OCI-LY7 (cell line): ENCODE results near the gene PLEK. TPM values are rescaled to one million over a fixed set of nuclear protein-coding genes. Genes with fewer than 3 reads are reported as not detected.

ENCODE experiments used
- BruUV-seq: library from RNA; stranded (reverse); fragments of 400-500 nt; replicated peaks from 2 replicates; lab custom pipeline; 2021; lab: Mats Ljungman, UMichigan
- CTCF ChIA-PET: fragments of 300-600 bp; sonication (Branson Sonifier 250); formaldehyde crosslinking; loops from one replicate; lab custom pipeline; 2022; ENCODE audit warnings: antibody characterized with exemption; ENCODE audit not compliant: unreplicated experiment; lab: Charles Lee
- POLR2A ChIA-PET: fragments of 300-600 bp; sonication (Branson Sonifier 250); formaldehyde crosslinking; loops from one replicate; lab custom pipeline; 2022; ENCODE audit warnings: antibody characterized with exemption; lab: Charles Lee
- DNase-seq: peaks from one replicate; pipeline ENCODE4 v3.0.0-alpha.2; 2015; ENCODE audit warnings: low spot score
- H2AFZ ChIP-seq: fragments of 200-600 bp; sonication (generic), shearing (Covaris generic); 2 replicates; pipeline ENCODE4 v1.6.1; 2014; ENCODE audit warnings: mild to moderate bottlenecking, antibody characterized with exemption, low read length, moderate library complexity
- H3K27ac ChIP-seq: fragments of 200-600 bp; sonication (generic); 2 replicates; pipeline ENCODE4 v1.5.1; 2014; ENCODE audit warnings: mixed run types, low read depth, mild to moderate bottlenecking, moderate library complexity, low read length, inconsistent platforms; ENCODE audit not compliant: poor library complexity, severe bottlenecking
- H3K36me3 ChIP-seq: fragments of 200-600 bp; sonication (generic); 2 replicates; pipeline ENCODE4 v1.6.1; 2014; ENCODE audit warnings: mild to moderate bottlenecking, antibody characterized with exemption, low read length, moderate library complexity, mixed read lengths; ENCODE audit not compliant: insufficient read depth
- H3K4me1 ChIP-seq: fragments of 200-600 bp; sonication (generic); 2 replicates; pipeline ENCODE4 v1.5.1; 2014; ENCODE audit warnings: mild to moderate bottlenecking, low read length; ENCODE audit not compliant: insufficient read depth, poor library complexity, severe bottlenecking
- H3K4me2 ChIP-seq: fragments of 200-600 bp; sonication (generic); 2 replicates; pipeline ENCODE4 v1.6.1; 2014; ENCODE audit warnings: mild to moderate bottlenecking, low read length
- H3K4me3 ChIP-seq: fragments of 200-600 bp; sonication (generic); 2 replicates; pipeline ENCODE4 v1.5.1; 2014; ENCODE audit warnings: mild to moderate bottlenecking, low read depth, low read length; ENCODE audit not compliant: poor library complexity, severe bottlenecking
- H3K79me2 ChIP-seq: fragments of 200-600 bp; sonication (generic); 2 replicates; pipeline ENCODE4 v1.6.1; 2016; ENCODE audit warnings: low read depth, mild to moderate bottlenecking, low read length, moderate library complexity, mixed read lengths; ENCODE audit not compliant: insufficient read depth
- H3K9me2 ChIP-seq: fragments of 200-600 bp; sonication (generic); 2 replicates; pipeline ENCODE4 v1.6.1; 2016; ENCODE audit warnings: mild to moderate bottlenecking, low read length, mixed read lengths; ENCODE audit not compliant: insufficient read depth
- H3K9me3 ChIP-seq: fragments of 200-600 bp; sonication (generic); 2 replicates; pipeline ENCODE4 v1.6.1; 2014; ENCODE audit warnings: mild to moderate bottlenecking, mixed run types, low read length, mixed read lengths
- H4K20me1 ChIP-seq: fragments of 200-600 bp; sonication (generic); 2 replicates; pipeline ENCODE4 v1.6.1; 2014; ENCODE audit warnings: mild to moderate bottlenecking, antibody characterized with exemption, low read length, moderate library complexity, mixed read lengths; ENCODE audit not compliant: insufficient read depth
- EZH2phosphoT487 ChIP-seq: fragments of 200-600 bp; sonication (generic); IDR thresholded peaks from 2 replicates; pipeline ENCODE4 v1.6.1; 2018; ENCODE audit warnings: low read depth, borderline replicate concordance, mild to moderate bottlenecking, mixed run types, antibody characterized with exemption, low read length, moderate library complexity, mixed read lengths
- intact Hi-C: fragments of 100-400 bp; cut with micrococcal nuclease; formaldehyde crosslinking; loops from one replicate; pipeline ENCODE4 v1.10.0; 2022; ENCODE audit not compliant: unreplicated experiment
- total RNA-seq, 2 experiments: library from RNA; depleted of rRNA in 1 of 2; stranded (reverse); fragments of >200 nt in 1 of 2; shearing (Covaris generic) in 1 of 2; gene quantifications; 2 replicates each; pipeline ENCODE4 v1.2.3, GENCODE V29; 2014 to 2022
- TF ChIP-seq, protein P1 (sequence below): fragments of 200-600 bp; sonication (generic); conservative IDR thresholded peaks from 2 replicates; pipeline ENCODE4 v1.5.1; 2014; ENCODE audit warnings: mild to moderate bottlenecking, antibody characterized with exemption, low read length, moderate library complexity, mixed read lengths

PLEK gene
- total RNA-seq, 2 experiments from 2014 or later, result 20.8 to 80.6 TPM

DNA sequence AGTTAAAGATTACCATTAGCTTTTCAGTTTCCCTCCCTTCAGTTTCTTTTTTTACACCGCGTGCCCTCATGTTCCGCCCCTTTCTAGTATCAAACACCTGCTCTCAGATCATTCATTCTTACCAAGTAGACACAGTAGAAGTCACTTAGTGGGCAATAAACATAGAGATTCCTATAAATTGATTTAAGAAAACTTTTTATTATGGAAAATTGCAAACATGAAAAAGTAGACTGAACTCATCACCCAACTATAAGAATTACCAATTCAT is 24.1 kb upstream of the PLEK start:
- H4K20me1 ChIP-seq, result no peaks in the 10 kb centered on the region
- H3K9me2 ChIP-seq, result no peaks in the 10 kb centered on the region
- ChIA-PET CTCF (no interaction called here), POLR2A (no interaction called here)
- H3K36me3 ChIP-seq, result no peaks in the 10 kb centered on the region
- H3K4me3 ChIP-seq, result no peak overlapping the region
- no peak overlapping the region for H3K27ac ChIP-seq
- H3K79me2 ChIP-seq, result no peaks in the 10 kb centered on the region
- BruUV-seq, result no TSS peak
- TF ChIP-seq EZH2phosphoT487, result no peak
- TF ChIP-seq, protein P1, sequence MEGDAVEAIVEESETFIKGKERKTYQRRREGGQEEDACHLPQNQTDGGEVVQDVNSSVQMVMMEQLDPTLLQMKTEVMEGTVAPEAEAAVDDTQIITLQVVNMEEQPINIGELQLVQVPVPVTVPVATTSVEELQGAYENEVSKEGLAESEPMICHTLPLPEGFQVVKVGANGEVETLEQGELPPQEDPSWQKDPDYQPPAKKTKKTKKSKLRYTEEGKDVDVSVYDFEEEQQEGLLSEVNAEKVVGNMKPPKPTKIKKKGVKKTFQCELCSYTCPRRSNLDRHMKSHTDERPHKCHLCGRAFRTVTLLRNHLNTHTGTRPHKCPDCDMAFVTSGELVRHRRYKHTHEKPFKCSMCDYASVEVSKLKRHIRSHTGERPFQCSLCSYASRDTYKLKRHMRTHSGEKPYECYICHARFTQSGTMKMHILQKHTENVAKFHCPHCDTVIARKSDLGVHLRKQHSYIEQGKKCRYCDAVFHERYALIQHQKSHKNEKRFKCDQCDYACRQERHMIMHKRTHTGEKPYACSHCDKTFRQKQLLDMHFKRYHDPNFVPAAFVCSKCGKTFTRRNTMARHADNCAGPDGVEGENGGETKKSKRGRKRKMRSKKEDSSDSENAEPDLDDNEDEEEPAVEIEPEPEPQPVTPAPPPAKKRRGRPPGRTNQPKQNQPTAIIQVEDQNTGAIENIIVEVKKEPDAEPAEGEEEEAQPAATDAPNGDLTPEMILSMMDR, result no peak
- H3K9me3 ChIP-seq, result no peaks in the 10 kb centered on the region
- intact Hi-C loops, result no loop called here
- H3K4me2 ChIP-seq, result no peak overlapping the region
- H2AFZ ChIP-seq, result no peak overlapping the region
- no peaks in the 10 kb centered on the region for H3K4me1 ChIP-seq
- no peak for DNase-seq

DNA sequence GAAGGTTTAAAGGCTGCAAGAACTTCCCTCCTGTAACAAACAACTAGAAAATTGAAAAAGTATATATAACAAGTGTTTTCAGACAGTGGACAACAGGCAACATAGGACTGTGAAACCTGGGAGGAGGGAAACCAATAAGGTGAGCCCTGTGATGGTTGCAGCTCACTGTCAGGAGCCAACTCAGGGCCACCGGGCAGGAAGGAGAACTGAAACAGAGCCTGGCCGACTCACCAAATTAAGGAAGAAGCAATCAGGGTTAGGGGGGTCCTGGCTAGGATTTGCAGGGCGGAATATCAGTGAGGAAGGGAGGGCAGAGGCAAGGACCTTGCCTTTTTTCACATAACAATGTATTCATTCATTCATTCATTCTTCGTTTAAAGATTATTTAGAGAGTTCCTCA is 23.5 kb upstream of the PLEK start:
- BruUV-seq, result no TSS peak
- DNase-seq, result no peak

DNA sequence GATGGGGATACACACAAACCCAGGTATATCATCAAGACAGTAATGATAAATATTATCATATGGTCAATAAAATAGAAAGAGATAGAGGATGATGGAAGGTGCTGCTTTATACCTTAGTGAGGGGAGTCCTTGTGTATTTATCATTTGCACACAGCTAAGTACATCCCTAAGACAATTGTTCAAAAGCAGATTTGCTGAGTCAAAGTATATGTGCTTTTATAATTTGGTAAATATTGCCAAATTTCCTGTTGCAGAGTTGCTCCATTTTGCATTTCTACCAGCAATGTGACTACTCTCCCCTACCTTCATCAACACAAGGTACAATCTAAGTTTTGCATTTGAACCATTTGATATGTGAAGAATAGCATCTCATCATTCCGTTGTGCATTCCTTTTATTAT is 22.6 kb upstream of the PLEK start:
- ChIA-PET CTCF (no interaction called here), POLR2A (no interaction called here)
- H3K9me2 ChIP-seq, result no peaks in the 10 kb centered on the region
- intact Hi-C loops, result no loop called here
- H2AFZ ChIP-seq, result no peak overlapping the region
- TF ChIP-seq, protein P1, result no peak
- TF ChIP-seq EZH2phosphoT487, result no peak
- H4K20me1 ChIP-seq, result no peaks in the 10 kb centered on the region
- no peak overlapping the region for H3K4me3 ChIP-seq
- H3K79me2 ChIP-seq, result no peaks in the 10 kb centered on the region
- no peak overlapping the region for H3K4me2 ChIP-seq
- H3K9me3 ChIP-seq, result no peaks in the 10 kb centered on the region
- DNase-seq, result no peak
- H3K4me1 ChIP-seq, result no peaks in the 10 kb centered on the region
- no peak overlapping the region for H3K27ac ChIP-seq
- H3K36me3 ChIP-seq, result no peaks in the 10 kb centered on the region
- no TSS peak for BruUV-seq

More for the DNA sequence above, 23.5 kb upstream of the PLEK start:
- no peaks in the 10 kb centered on the region for H3K9me2 ChIP-seq
- ChIA-PET CTCF (no interaction called here), POLR2A (no interaction called here)
- no peak overlapping the region for H3K4me3 ChIP-seq
- H3K79me2 ChIP-seq, result no peaks in the 10 kb centered on the region
- no peak overlapping the region for H2AFZ ChIP-seq
- H3K9me3 ChIP-seq, result no peaks in the 10 kb centered on the region
- H3K4me2 ChIP-seq, result no peak overlapping the region
- no peaks in the 10 kb centered on the region for H3K4me1 ChIP-seq
- TF ChIP-seq EZH2phosphoT487, result no peak
- TF ChIP-seq, protein P1, result no peak
- no peak overlapping the region for H3K27ac ChIP-seq
- intact Hi-C loops, result no loop called here
- no peaks in the 10 kb centered on the region for H3K36me3 ChIP-seq
- no peaks in the 10 kb centered on the region for H4K20me1 ChIP-seq
